ENCODE results near the gene HRC. TPM values are rescaled to one million over a fixed set of nuclear protein-coding genes. Genes with fewer than 3 reads are reported as not detected.
A peak's percentile ranks its signal among the peaks of the same experiment; 100 is the strongest.

The HRC gene
- polyA plus RNA-seq, 1 of the 3 experiments (the other 2 are of a cell fraction): not detected

DNA sequence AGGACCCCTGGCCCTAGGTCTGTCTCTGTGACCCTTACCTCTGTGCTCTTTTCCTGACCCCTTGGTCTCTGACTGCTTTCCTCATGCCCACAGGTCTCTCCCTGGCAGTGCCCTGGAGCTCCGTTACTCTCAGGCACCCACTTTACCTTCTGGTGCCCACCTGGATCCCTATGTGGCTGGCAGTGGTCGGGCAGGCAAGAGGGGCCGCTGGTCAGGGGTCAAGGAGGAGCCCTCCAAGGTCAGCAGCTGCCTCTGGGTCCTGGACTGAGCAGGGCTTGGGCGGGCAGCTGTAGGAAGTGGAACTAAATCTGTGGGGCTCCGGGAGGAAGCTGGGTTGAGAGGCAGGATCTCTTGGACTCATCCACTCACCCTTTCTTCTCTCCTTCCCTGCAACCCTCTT lies 19.5 kb downstream of the HRC start:
- no peak for TF ChIP-seq MEF2A (IDR thresholded peaks at IDR 0.05; ENCODE audit: borderline replicate concordance, low read depth)
- no peak for TF ChIP-seq JUND (IDR thresholded peaks at IDR 0.05)
- TF ChIP-seq, protein P1, sequence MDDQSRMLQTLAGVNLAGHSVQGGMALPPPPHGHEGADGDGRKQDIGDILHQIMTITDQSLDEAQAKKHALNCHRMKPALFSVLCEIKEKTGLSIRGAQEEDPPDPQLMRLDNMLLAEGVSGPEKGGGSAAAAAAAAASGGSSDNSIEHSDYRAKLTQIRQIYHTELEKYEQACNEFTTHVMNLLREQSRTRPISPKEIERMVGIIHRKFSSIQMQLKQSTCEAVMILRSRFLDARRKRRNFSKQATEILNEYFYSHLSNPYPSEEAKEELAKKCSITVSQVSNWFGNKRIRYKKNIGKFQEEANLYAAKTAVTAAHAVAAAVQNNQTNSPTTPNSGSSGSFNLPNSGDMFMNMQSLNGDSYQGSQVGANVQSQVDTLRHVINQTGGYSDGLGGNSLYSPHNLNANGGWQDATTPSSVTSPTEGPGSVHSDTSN (IDR thresholded peaks at IDR 0.05): no peak
- no peak for TF ChIP-seq SMC3 (IDR thresholded peaks at IDR 0.05; ENCODE audit: low read depth, low read length)
- no peak for TF ChIP-seq SIN3A (IDR thresholded peaks at IDR 0.05; ENCODE audit: borderline replicate concordance, low read depth, low read length)
- no peak for TF ChIP-seq MXI1 (IDR thresholded peaks at IDR 0.05; ENCODE audit: low read depth, low read length)
- TF ChIP-seq POLR2AphosphoS5 (IDR thresholded peaks at IDR 0.05; ENCODE audit: low read depth, low read length): no peak
- no peak for TF ChIP-seq GABPA (IDR thresholded peaks at IDR 0.05; ENCODE audit: low read depth)
- TF ChIP-seq RAD21 (IDR thresholded peaks at IDR 0.05; ENCODE audit: low read length): no peak
- TF ChIP-seq NFIC (IDR thresholded peaks at IDR 0.05; ENCODE audit: borderline replicate concordance): no peak
- no peak for TF ChIP-seq CHD2 (IDR thresholded peaks at IDR 0.05; ENCODE audit: low read length, partially characterized antibody)
- no peak for TF ChIP-seq EZH2phosphoT487 (IDR thresholded peaks at IDR 0.05; ENCODE audit: borderline replicate concordance, low read depth)
- TF ChIP-seq, protein P2, sequence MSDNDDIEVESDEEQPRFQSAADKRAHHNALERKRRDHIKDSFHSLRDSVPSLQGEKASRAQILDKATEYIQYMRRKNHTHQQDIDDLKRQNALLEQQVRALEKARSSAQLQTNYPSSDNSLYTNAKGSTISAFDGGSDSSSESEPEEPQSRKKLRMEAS (IDR thresholded peaks at IDR 0.05; ENCODE audit: low read depth): no peak
- TF ChIP-seq FOXM1 (IDR thresholded peaks at IDR 0.05; ENCODE audit: low read depth): no peak
- WGBS (ENCODE audit: low lambda C conversion rate): 86% methylated on average over 5 of the region's 5 CpGs

DNA sequence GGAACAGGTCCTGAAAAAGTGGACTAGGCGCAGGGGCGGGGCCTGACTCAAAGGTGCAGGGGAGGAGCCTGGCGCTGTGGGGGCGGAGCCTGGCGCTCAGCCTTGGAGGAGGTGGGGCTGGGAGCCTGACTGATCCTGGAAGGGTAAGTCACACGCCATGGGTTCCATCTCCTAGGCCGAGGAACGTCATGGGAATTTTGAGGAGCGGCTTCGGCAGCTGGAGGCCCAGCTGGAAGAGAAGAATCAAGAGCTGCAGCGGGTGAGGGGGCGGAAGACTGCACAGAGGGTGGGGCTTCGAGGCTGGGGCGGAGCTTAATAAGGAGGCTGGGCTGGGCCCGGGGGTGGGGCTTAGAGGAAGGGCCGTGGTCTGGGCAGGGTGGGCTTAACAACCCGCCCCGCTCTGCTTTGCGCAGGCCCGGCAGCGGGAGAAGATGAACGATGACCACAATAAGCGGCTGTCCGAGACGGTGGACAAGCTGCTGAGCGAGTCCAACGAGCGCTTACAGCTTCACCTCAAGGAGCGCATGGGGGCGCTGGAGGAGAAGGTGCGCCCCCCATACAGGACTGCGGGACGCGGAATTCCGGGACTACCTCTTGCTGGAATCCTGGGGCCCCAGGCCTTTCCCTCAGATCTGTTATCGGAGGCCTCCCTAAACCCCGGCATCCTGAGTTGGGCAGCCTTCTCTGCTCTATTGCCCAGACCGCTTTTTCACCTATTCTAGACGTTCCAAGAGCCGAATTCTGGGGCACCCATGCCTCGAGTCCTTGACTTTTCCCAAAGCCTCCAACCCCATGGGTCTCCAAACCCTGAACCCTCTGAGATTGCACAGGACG lies 21.4 kb downstream of the HRC start:
- Histone ChIP-seq H2AFZ (ENCODE audit: low read depth) (no peak overlapping the region), H3K79me2 (ENCODE audit: insufficient read depth) (no peaks in the 10 kb centered on the region), H3K4me3 (ENCODE audit: low read depth in 2 of 2, low read length in 1 of 2) (no peak overlapping the region), H3K4me1 (ENCODE audit: control insufficient read depth in 1 of 2, insufficient read depth in 2 of 2, low read depth in 1 of 2, low read length in 1 of 2) (peaks cover 3% of the 10 kb centered on the region in 2 experiments; a peak in 2 of 4 replicates), H3K9me2 (no peaks in the 10 kb centered on the region), H3K9ac (no peak overlapping the region), H4K20me1 (ENCODE audit: insufficient read depth) (no peaks in the 10 kb centered on the region), H3K27me3 (ENCODE audit: insufficient read depth) (no peaks in the 10 kb centered on the region), H3K27ac (ENCODE audit: low read depth in 2 of 2, low read length in 1 of 2) (no peak overlapping the region), H3K9me3 (no peaks in the 10 kb centered on the region), H3F3A (replicated peaks; ENCODE audit: insufficient read depth) (no peaks in the 10 kb centered on the region), H3K4me2 (no peak overlapping the region), H3K36me3 (replicated peaks in 1 of 2; ENCODE audit: control insufficient read depth in 1 of 2, insufficient read depth in 2 of 2, low read length in 1 of 2) (no peaks in the 10 kb centered on the region)
- no peak for TF ChIP-seq FOSL2 (IDR thresholded peaks at IDR 0.05; ENCODE audit: borderline replicate concordance, low read depth)
- TF ChIP-seq, protein P2 (IDR thresholded peaks at IDR 0.05; ENCODE audit: low read depth): no peak
- no peak for TF ChIP-seq GATA2 (CRISPR knock-in tag; IDR thresholded peaks at IDR 0.05)
- TF ChIP-seq, protein P1 (IDR thresholded peaks at IDR 0.05): no peak
- no peak for TF ChIP-seq YY1 (IDR thresholded peaks at IDR 0.05; ENCODE audit: low read depth)
- no peak for TF ChIP-seq POLR2AphosphoS5 (IDR thresholded peaks at IDR 0.05; ENCODE audit: low read depth, low read length)
- no peak for TF ChIP-seq SIN3A (IDR thresholded peaks at IDR 0.05; ENCODE audit: borderline replicate concordance, low read depth, low read length)
- TF ChIP-seq TAF1 (IDR thresholded peaks at IDR 0.05; ENCODE audit: borderline replicate concordance, low read depth, low read length): no peak
- TF ChIP-seq RAD21 (IDR thresholded peaks at IDR 0.05; ENCODE audit: low read length): no peak
- no peak for TF ChIP-seq EZH2phosphoT487 (IDR thresholded peaks at IDR 0.05; ENCODE audit: borderline replicate concordance, low read depth)
- TF ChIP-seq NFIC (IDR thresholded peaks at IDR 0.05; ENCODE audit: borderline replicate concordance): no peak
- TF ChIP-seq MXI1 (IDR thresholded peaks at IDR 0.05; ENCODE audit: low read depth, low read length): no peak
- TF ChIP-seq GABPA (IDR thresholded peaks at IDR 0.05; ENCODE audit: low read depth): no peak
- TF ChIP-seq EP300 (IDR thresholded peaks at IDR 0.05; ENCODE audit: borderline replicate concordance in 1 of 2, low read depth in 1 of 2, low read length in 1 of 2): no peak
- TF ChIP-seq MEF2A (IDR thresholded peaks at IDR 0.05; ENCODE audit: borderline replicate concordance, low read depth): no peak
- peak; percentile 78 for DNase-seq
- 88% methylated on average over 40 of the region's 42 CpGs for WGBS (ENCODE audit: low lambda C conversion rate)
- CTCF ChIA-PET: interaction anchor here (0.9 to 1.8 kb wide), 2 partner anchors 12 to 36 kb away, joined by 3 to 12 read pairs (median 5); no protein-coding TSS in a partner anchor
- POLR2A ChIA-PET: no interaction called here

More for the DNA sequence above, 19.5 kb downstream of the HRC start:
- no peaks in the 10 kb centered on the region for H3K9me3 ChIP-seq
- no peaks in the 10 kb centered on the region for H3K4me1 ChIP-seq (ENCODE audit: control insufficient read depth in 1 of 2, insufficient read depth in 2 of 2, low read depth in 1 of 2, low read length in 1 of 2)
- no peaks in the 10 kb centered on the region for H3K27me3 ChIP-seq (ENCODE audit: insufficient read depth)
- POLR2A ChIA-PET: no interaction called here
- no peak overlapping the region for H3K9ac ChIP-seq
- H2AFZ ChIP-seq (ENCODE audit: low read depth): no peak overlapping the region
- DNase-seq: no peak
- H3K4me3 ChIP-seq (ENCODE audit: low read depth in 2 of 2, low read length in 1 of 2): no peak overlapping the region
- no peaks in the 10 kb centered on the region for H3K9me2 ChIP-seq
- CTCF ChIA-PET: interaction anchor here (0.9 to 2.9 kb wide), 3 partner anchors 10 to 22 kb away, joined by 3 to 15 read pairs (median 6); partner anchors contain the start of gene LIN7B
- H3F3A ChIP-seq (replicated peaks; ENCODE audit: insufficient read depth): no peaks in the 10 kb centered on the region
- H3K36me3 ChIP-seq (replicated peaks in 1 of 2; ENCODE audit: control insufficient read depth in 1 of 2, insufficient read depth in 2 of 2, low read length in 1 of 2): no peaks in the 10 kb centered on the region
- H4K20me1 ChIP-seq (ENCODE audit: insufficient read depth): no peaks in the 10 kb centered on the region
- no peak overlapping the region for H3K4me2 ChIP-seq
- H3K79me2 ChIP-seq (ENCODE audit: insufficient read depth): no peaks in the 10 kb centered on the region
- H3K27ac ChIP-seq (ENCODE audit: low read depth in 2 of 2, low read length in 1 of 2): no peak overlapping the region
